HG03432 (cell line): Measurements from ENCODE around the gene FAM72B.
"Not testable (repeated sequence)": the region's sequence is repeated elsewhere in the genome, so short reads cannot be mapped to it uniquely, and the experiment has no call there.

ENCODE experiments used
- ATAC-seq: cut with Tn5 transposase; IDR thresholded peaks from one replicate; pipeline ENCODE4 v1.9.1; 2021; ENCODE audit warnings: mild to moderate bottlenecking, moderate library complexity; ENCODE audit not compliant: unreplicated experiment

FAM72B gene

DNA sequence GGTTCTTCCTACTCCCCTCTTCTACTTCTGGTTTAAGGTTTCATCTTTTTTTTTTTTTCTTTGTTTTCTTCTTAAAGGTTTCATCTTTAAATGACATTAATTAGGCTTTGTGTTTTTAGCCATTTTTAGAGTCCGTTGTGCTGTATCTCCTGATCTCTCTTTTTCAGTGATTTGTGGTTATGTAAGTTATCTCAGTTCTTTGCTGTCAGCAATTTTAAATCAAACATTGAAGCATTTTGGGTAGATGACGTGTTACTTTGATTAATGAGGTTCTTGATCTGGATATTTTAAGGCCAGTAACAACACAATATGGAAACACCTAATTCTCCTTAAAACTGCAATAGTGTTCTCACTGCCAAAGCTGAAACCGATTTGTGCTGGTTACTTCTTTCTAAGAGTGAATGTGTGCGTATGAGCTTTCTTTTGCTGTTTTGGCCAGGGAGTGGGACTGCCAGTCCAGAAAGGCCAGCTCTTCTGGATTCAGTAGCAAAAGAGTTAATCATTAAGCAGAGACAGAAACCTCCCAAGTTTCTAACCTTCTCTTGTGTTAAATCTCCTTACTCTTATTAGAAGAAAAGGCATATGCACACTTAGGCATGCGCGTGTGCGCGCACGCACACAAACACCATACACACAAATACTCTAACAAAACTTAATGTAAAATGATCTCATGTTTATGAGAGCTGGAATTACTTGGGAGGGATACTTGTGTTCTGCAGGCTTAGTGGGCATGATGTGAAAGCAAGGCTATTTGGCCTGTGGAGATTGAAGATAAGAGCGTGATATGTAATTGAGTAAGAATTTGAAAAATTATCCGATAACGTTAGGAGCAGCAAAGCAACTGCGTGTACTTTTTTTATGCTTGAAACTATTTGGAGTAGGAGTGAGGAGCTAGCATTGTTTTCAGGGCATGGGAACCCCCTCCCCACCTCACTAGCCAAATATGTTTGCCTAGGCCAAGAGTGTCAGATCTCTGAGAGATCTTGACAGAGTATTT is 17.1 kb upstream of the FAM72B start:
- ATAC-seq, result not testable (repeated sequence)

DNA sequence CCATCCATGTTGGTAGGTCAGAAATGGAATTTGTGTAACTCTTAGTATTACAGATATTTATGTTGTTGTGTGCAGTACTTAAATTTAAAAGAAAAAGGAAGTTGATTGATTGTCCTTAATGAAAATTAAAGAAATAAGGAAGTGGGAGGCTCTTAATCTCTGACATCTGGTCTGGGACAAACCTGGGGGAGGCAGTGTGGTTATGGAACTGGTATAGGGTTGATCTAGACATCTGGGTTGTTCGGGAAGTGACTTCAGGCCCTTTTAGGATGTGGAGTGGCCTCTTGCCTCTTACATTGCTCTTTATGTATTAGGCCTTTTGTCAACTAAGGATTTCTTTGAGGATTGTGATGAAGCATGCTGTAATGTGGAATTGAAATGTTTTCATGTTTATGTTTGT is 16.1 kb upstream of the FAM72B start:
- ATAC-seq, result not testable (repeated sequence)

DNA sequence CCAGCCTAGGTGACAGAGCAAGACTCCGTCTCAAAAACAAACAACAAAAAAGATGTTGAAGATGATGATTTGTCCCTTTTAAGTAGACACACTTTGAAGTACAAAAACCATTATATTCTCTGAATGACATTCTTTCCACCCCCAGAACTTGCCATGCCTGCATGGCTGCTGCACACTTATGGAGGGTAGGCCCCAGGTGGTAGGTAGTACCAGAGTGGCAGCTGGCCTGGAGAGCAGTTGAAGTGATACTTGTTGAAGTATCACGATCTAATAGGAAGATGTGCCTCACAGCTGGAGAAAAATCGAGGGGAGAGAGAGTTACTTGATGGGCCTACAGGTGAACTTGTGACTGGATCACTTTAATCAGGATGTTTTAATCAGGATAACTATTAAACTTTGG is 15.6 kb upstream of the FAM72B start:
- ATAC-seq, result not testable (repeated sequence)

DNA sequence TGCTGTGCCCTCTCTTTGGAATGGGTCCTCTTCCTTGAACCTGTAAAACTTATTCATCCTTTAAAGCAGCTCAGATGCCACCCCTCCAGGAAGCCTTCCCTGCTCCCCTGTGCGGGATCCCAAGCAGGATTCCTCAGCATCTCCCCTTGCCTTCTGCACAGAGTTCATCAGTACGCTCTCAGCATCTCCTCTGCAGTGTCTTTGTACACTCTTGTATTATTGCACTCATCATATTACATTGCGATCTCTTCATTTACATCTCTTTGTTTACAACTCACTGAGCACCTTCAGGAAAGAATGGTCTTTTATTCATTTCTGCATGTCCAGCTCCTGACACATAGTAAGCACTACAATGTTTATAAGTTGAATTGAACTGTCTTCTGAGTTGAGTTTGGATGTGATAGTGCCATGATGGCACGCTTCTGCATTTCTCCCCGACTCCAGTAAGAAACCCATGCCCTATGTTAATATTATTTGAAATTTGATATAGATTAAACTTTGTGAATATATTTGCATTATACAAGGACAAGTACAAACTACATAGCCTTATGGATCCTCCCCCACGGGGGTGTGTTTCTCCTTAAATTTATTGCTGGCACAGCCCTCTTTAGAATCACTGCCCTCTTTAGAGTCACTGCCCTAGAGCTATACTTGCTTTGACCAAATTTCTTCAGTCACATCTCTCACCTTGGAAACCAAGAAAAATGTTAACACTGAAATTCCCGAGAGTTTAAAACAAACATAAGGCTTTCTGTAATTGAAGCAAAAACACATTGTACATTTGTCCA is 13.1 kb upstream of the FAM72B start:
- ATAC-seq, result not testable (repeated sequence)

DNA sequence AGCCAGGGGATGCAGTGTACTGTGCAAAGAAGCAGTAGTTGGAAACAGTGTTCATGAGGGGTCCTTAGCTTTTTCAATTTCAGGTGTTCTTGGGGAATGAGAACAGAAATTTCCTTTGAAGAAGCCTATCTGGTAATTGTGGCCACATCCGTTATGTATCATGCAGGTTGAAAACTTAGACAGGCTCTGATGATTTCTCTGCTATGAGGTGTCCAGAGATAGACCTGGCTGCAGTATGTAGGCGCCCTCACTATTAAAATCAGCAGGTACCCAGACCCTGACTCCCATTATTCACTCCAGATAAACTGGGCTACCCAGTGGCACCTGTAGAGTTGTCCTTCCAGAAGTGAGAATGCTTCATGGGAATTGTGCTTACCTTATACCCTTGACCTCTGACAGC is 8.4 kb upstream of the FAM72B start:
- not testable (repeated sequence) for ATAC-seq

DNA sequence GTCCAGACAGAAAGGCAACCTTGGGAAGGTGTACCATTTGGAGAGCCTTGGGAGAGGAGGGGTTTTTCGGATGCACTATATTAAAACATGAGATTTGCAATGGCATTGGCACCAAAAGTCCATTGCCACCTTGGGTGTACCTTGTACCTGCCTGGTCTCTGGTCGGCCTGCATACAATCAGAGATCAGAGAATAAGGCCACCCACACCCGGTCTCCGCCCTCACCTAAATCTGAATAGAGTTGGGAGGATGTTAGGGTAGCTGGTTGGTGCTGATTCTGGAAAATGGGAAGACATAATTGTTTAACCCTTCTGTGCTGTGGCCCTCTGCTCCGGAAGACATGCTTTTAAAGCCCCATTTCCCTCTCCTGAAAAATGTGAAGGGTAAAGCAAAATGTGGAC is 3.8 kb upstream of the FAM72B start:
- not testable (repeated sequence) for ATAC-seq

DNA sequence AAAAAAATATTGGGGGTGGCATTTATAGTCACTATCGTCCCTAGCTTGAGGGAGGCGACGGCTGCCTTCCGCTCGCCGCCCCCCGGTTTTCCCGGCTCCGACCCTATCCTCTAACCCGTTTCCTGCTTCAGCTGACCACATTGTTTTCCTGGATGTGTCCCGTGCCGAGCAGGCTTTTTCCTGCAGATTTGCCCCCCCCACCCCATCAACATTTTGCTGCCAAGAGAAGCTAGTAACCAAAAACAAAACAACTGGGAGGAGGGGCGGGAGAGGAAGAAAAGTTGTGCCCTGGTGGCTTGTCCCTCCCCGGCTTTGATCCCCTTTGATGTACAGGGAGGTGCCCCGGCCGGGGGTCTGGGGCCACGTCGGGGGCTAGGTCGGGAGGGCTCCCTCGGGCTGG is 2.1 kb upstream of the FAM72B start:
- not testable (repeated sequence) for ATAC-seq

DNA sequence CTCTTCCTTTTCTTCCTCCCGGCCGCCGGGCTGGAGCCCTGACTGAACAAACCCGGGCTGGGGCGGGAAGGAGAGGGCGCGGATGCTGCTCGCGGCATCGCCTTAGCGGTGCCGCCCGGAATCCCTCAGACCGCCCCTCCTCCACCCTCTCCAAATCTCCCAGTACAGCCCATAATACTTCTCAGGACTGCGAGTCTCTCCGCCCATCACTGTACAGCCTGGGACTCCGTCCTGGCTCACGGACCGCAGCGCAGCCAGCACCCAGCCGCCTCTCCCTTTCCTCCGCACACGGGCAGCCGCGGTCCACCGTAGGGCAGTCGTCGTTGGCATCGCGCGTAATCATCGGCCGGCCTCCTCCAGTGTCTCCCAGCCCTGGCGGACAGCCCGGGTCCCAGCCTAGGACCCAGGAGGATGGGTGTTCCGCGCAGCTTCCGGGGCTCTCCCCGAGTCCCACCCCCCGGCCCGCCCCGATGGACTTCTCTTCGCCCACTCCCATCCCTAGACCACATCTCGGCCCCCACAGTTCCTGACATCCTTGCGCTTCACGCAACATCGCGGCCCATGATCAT is 1.1 kb upstream of the FAM72B start:
- peak; percentile 5 for ATAC-seq

DNA sequence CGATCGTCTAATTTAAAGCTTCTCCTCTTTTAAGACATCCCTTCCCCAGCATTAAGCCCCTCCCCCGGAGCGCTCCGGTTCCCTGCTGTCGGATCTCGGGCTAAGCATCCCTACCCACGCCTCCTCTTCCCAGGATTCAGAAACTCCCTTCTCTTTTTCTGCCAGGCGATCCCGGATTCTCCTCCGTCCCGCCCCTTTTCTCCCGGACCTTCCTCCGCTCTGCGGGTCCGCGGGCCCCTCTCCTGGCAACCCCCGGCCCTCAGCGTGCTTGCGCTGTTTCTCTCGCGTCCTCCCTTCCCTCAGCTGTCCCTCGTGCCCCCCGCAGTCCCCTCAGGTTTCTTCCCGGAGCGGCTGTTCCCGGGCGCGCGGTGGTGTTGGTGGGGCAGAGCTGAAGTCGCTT is 273 bp downstream of the FAM72B start:
- ATAC-seq, result not testable (repeated sequence)

DNA sequence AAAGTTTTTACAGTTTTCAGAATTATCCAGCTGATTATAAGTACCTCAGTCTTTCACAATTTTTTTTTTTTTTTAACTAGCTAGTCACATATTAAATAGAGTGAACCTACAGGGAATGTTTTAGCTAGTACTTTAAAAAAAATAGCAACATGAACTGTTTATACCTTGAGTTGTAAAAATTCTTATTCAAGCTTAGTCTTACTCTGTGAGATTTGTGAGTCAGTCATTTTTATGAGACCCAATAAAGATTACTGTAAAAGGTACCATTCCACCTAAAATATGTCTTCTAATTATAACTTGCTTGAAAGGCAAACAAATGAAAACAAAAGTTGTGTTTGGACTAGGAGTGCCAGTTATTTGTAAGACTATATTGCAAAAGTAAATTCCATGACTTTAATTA is 5.9 kb downstream of the FAM72B start:
- not testable (repeated sequence) for ATAC-seq

DNA sequence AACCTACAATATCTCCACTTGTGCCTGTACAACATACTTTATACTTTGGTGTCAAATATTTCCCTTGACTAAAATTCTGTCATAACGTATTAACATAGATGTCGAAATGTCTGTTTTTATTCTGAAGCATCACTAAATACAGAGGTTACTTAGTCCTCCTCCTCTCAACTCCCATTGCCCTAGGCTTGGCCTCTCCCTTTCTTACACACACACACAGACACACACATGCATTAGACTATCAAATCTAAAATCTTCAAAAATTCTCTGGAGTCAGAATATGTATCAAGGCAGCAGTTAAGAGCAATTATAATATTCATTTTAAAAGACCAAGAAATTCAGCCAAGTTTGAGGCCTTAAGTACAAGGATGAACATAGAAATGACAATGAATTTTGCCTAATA is 7.5 kb downstream of the FAM72B start:
- not testable (repeated sequence) for ATAC-seq

DNA sequence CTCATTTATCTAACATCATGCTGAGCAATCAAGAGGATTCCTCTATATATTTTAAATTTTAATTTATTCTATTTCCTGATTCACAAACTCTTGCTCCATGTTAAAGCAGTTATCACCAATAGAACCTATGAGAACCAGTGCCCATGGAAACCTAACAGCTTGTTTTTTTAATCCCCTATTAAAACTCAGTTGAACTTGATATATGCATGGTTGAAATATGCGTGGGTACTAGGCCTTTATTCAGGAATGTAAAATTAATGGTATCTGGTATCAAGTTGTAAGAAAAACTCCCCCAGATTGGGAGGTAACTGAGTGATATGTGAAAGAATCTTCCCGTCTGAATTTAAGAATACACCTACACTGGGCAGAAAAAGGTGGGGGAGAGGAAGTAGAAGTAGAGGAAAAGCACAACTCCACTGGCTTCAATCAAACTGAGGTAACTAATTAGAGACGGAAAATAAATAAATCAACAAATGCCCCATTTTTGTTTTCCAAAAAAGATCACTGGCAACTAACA is 15.9 kb downstream of the FAM72B start:
- ATAC-seq, result not testable (repeated sequence)

DNA sequence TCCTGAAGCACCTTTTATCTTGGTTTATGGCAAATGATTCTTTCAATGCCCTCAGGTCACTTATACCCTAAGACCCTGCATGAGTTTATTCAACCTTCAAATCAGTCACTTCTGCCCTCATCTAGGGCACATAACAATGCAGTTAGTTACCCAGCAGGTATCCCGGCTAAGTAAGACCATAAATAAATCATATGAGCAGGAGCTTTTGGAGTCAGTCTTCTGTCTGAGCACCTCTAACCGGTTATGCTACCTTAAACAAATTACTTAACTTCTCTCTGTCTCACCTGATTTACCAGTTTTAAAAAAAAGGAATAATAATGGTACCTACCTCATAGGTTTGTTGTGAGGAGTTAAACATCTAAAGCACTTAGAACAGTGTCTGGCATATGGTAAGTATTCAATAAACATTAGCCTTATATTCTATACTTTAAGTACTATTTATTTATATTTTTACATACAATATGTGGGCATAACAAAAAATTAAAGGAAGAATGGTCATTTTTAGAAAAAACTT is 16.9 kb downstream of the FAM72B start:
- ATAC-seq, result not testable (repeated sequence)

DNA sequence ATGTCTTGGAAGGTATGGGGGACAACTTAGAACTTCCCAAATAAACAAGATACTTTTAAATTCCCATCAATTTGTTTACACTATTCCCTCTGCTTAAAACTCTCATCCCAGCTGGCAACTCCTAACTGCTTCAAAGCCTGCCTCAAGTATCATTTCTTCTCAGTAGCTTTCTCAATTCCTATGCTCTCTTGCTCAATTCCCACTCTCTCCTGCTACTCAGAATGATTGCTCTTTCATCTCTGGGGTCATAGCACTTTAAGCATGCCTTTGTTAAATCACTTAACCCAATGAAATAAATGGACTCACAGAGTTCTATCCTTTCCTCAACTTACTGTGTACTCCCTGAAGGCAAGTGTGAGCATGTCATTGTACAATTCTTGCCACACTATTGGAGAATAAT is 18.8 kb downstream of the FAM72B start:
- ATAC-seq, result not testable (repeated sequence)

DNA sequence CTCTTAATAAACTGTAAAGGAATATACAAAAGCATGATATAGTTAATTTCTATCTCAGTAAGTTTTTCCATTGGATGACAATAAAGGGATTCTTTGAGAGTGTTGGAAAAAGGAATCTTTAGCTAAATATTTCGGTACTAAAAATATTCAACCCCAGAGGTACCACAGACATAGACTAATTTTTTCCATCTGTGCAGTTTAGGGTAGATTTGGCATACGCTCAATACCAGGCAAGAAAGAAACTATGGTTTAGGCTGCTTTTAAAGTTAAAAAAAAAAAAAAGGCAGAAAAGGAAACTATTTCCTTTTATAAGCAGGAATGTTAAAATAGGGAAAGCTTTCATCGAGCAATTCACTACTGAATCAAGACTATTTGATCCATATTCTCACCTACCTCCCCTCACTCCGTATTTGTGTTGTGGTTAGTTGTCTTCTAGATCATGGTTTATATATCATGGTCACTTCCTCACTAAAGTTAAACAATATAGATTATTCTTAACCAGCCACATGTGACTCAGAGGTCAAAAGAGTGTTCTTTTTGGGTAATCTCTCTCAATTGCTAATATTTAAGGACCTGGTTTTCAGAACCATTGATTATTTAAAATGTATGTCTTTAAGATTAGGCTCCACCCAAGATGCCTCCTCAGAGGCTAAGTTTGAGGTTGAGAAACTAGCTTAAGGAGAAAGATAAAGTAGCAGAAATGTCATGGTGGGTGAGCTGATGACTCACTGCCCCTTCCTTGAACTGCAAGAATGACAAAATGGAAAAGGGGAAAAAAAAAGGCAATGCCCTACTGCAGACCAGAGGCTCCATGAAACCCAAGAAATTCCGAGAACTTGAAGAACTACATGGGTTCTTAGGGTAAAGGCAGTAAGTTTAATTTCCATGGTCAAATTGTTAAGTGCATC is 20.0 kb downstream of the FAM72B start:
- peak; percentile 56 for ATAC-seq

DNA sequence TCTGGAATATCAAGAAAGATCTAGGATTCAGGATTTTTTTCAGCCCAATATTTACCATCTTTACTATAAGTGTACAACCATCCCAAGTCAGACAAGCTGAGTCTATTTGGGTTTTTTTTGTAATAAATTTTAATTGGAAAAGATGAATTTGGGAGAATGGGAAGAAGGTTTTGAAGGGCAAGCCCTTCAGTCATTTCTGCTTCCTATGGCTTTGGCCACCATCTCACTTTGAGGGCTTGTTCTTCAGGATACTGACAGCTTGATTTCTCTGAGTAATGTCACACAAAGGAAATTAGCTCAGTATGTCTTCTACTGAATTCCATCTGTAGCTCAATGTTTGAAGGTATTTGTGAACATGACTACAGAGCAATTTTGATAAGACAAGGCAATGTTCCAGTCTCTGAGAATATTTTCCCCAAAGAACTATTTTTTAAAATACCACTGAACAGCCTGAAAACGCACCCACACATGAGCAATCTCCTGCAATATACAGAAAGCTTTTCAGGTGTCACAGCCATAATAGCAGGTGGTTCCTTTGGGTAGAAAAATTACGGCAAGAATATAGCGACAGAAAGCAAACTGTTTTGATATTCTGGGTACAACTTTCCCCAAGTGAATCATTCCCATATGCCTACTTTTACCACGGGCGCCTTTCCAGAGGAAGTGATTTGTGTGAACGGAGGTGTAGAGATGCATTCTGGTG is 22.8 kb downstream of the FAM72B start:
- not testable (repeated sequence) for ATAC-seq

DNA sequence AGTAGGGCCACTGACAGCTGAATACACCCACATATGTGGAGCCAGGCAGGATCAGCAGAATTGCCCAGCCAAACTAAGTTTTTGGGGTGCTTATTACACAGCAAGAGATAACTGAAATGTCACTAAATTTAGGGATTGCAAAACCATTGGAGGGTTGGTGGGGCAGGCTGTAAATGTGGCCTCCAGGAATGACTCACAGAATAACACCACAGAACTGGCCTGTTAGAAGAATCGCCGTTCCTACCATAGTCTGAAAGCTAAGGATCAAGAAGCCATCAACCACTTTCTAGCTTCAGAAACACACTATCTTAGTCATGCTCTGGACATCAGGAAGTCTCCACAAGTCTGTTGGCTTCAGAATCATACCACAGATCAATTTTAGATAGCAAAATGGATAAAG is 24.0 kb downstream of the FAM72B start:
- not testable (repeated sequence) for ATAC-seq

DNA sequence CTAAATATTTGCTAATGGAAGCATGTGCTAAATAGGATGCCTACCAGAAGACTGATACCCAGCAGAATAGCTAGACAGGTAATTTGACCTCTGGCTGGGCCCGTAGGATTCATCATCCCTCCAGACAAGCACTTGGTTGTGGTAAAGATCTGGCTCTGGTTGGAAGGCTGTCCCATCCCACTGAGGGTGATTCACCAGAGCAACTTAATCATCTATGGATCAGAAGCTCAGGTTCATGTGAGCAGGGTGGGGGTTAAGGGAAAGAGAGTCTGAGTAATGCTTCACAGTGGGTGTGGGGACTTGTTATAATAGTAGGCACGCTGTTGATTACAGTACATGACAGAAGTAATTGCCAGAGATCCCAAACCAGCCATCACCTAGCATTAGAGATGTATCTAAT is 26.5 kb downstream of the FAM72B start:
- ATAC-seq, result not testable (repeated sequence)

DNA sequence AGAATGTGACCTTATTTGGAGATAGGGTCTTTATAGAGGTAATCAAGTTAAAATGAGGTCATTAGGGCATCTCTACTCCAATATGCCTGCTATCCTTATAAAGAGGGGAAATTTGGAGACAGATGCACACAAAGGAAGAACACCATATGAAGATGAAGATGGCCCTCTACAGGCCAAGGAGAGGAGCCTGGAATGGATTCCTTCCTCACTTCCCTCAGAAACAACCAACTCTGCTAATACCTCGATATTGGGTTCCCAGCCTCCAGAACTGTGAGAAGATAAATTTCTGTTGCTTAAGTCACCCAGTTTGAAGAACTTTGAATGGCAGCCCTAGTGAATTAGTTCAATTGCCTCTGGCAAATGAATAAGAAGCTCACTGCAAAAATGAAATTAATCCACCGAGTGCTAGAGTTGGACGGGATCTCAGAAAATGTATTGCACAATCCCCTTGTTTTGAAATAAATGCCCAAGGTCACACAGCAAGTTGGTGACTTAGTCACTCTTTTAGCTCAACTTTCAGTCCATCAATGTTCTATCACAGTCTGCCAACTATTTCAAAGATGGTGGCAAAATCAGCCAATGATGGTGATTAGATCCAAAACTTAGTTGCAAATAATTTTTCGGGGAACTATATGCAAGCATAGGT is 27.1 kb downstream of the FAM72B start:
- ATAC-seq, result not testable (repeated sequence)
